Cardiac fibroblast (primary cell): ENCODE data around the gene AARS1.
"Not testable (repeated sequence)": the region's sequence is repeated elsewhere in the genome, so short reads cannot be mapped to it uniquely, and the experiment has no call there.

Source experiments
- DNase-seq, 2 donors: peaks; one replicate each; pipeline versions ENCODE4 v3.0.0 to v3.0.0-alpha.2; 2010; ENCODE audit warnings: low read depth in 2 of 2
- H3K4me3 ChIP-seq, 2 donors: replicated peaks in 1 of 2; 1 replicate in 1 of 2; 2 replicates in 1 of 2; pipeline ENCODE4 v1.5.1; 2011; ENCODE audit warnings: low read depth in 2 of 2, low read length in 2 of 2, mild to moderate bottlenecking in 2 of 2, moderate library complexity in 1 of 2
- CTCF ChIP-seq: IDR thresholded peaks from one replicate; pipeline ENCODE4 v1.5.1; 2011; ENCODE audit warnings: low read depth, mild to moderate bottlenecking, low read length, inconsistent platforms

Gene AARS1

GRCh38 chr16:70270176-70270575 lies 19.1 kb downstream of the AARS1 start:
- no peak for DNase-seq
- H3K4me3 ChIP-seq = no peak overlapping the region
- TF ChIP-seq CTCF = no peak

GRCh38 chr16:70269471-70269870 lies 19.8 kb downstream of the AARS1 start:
- H3K4me3 ChIP-seq = no peak overlapping the region
- no peak for TF ChIP-seq CTCF
- DNase-seq = no peak

GRCh38 chr16:70267922-70268321 lies 21.4 kb downstream of the AARS1 start:
- not testable (repeated sequence) for DNase-seq, H3K4me3 ChIP-seq

- TF ChIP-seq CTCF = peak; percentile 63
- DNase-seq = peak; percentile 67 to 71
Observed at GRCh38 chr16:70267516-70267915, 21.8 kb downstream of the AARS1 start.

GRCh38 chr16:70259903-70260302 lies 29.4 kb downstream of the AARS1 start:
- DNase-seq, H3K4me3 ChIP-seq: not testable (repeated sequence)

More at GRCh38 chr16:70267516-70267915, 21.8 kb downstream of the AARS1 start:
- H3K4me3 ChIP-seq = no peak overlapping the region

- no peak for TF ChIP-seq CTCF
- no peak overlapping the region for H3K4me3 ChIP-seq
- DNase-seq = no peak
Observed at GRCh38 chr16:70258946-70259345, 30.4 kb downstream of the AARS1 start.

GRCh38 chr16:70258065-70258464 lies 31.2 kb downstream of the AARS1 start:
- TF ChIP-seq CTCF = no peak
- DNase-seq = no peak
- no peak overlapping the region for H3K4me3 ChIP-seq

- no peak overlapping the region for H3K4me3 ChIP-seq
- TF ChIP-seq CTCF = no peak
- peak; percentile 26 to 28 for DNase-seq
Observed at GRCh38 chr16:70257391-70257790, 31.9 kb downstream of the AARS1 start.
